Mesothelial cell of epicardium (in vitro differentiated cells): ENCODE measurements around the gene CHRNG. TPM values are rescaled to one million over a fixed set of nuclear protein-coding genes. Genes with fewer than 3 reads are reported as not detected.

Experiments
- DNase-seq, 2 experiments: peaks; one replicate each; pipeline ENCODE4 v3.0.0; 2021; ENCODE audit warnings: low spot score in 2 of 2; ENCODE audit not compliant: unreplicated experiment in 2 of 2
- H3K27ac Mint-ChIP-seq: 2 replicates; pipeline ENCODE4 v1.8.0; 2021; ENCODE audit warnings: mixed read lengths
- H3K27me3 Mint-ChIP-seq: 2 replicates; pipeline ENCODE4 v1.8.0; 2021; ENCODE audit warnings: low read depth, mixed read lengths
- H3K36me3 Mint-ChIP-seq: 2 replicates; pipeline ENCODE4 v1.8.0; 2021; ENCODE audit warnings: mixed read lengths
- H3K4me1 Mint-ChIP-seq: 2 replicates; pipeline ENCODE4 v1.8.0; 2021; ENCODE audit warnings: mixed read lengths
- H3K4me3 Mint-ChIP-seq: 2 replicates; pipeline ENCODE4 v1.8.0; 2021; ENCODE audit warnings: mild to moderate bottlenecking, moderate library complexity, mixed read lengths
- H3K9me3 Mint-ChIP-seq: 2 replicates; pipeline ENCODE4 v1.8.0; 2021; ENCODE audit warnings: mixed read lengths
- CTCF ChIP-seq: fragments of 200-600 bp; sonication (generic); IDR thresholded peaks from one replicate; pipeline ENCODE4 v1.5.0; 2021; ENCODE audit warnings: antibody characterized with exemption; ENCODE audit not compliant: unreplicated experiment
- total RNA-seq: library from RNA; stranded (reverse); gene quantifications from 3 replicates; pipeline ENCODE4 v1.2.1, GENCODE V29; 2021

CHRNG gene
- total RNA-seq, 1 donor from 2014 or later = not detected

- peak in 1 of 2 experiments; percentile 66 for DNase-seq
- Mint-ChIP-seq H3K9me3 (no peaks in the 10 kb centered on the region), H3K36me3 (no peaks in the 10 kb centered on the region), H3K4me3 (peak overlapping the region; percentile 71), H3K27ac (peak overlapping the region; percentile 25), H3K27me3 (peaks cover 76% of the 10 kb centered on the region), H3K4me1 (peaks cover 36% of the 10 kb centered on the region)
- TF ChIP-seq CTCF = no peak
These were observed 36.3 kb upstream of the CHRNG start for GRCh38 chr2:232502911-232503808.

GRCh38 chr2:232503809-232504323 is 35.6 kb upstream of the CHRNG start:
- Mint-ChIP-seq H3K36me3 (no peaks in the 10 kb centered on the region), H3K27me3 (peaks cover 76% of the 10 kb centered on the region), H3K9me3 (no peaks in the 10 kb centered on the region), H3K4me1 (peaks cover 36% of the 10 kb centered on the region), H3K27ac (no peak overlapping the region), H3K4me3 (peak overlapping the region; percentile 63)
- no peak for TF ChIP-seq CTCF
- no peak for DNase-seq

- DNase-seq = no peak
- no peak overlapping the region for H3K4me3 Mint-ChIP-seq
- no peak for TF ChIP-seq CTCF
- H3K36me3 Mint-ChIP-seq = no peaks in the 10 kb centered on the region
- no peak overlapping the region for H3K27ac Mint-ChIP-seq
- H3K9me3 Mint-ChIP-seq = no peaks in the 10 kb centered on the region
- peaks cover 75% of the 10 kb centered on the region for H3K27me3 Mint-ChIP-seq
- peaks cover 36% of the 10 kb centered on the region for H3K4me1 Mint-ChIP-seq
These were observed 35.1 kb upstream of the CHRNG start for GRCh38 chr2:232504438-232504837.

- H3K27me3 Mint-ChIP-seq = peaks cover 75% of the 10 kb centered on the region
- no peak for TF ChIP-seq CTCF
- peaks cover 36% of the 10 kb centered on the region for H3K4me1 Mint-ChIP-seq
- H3K4me3 Mint-ChIP-seq = no peak overlapping the region
- no peak overlapping the region for H3K27ac Mint-ChIP-seq
- no peak for DNase-seq
- H3K9me3 Mint-ChIP-seq = no peaks in the 10 kb centered on the region
- H3K36me3 Mint-ChIP-seq = no peaks in the 10 kb centered on the region
These were observed 33.6 kb upstream of the CHRNG start for GRCh38 chr2:232505856-232506255.

GRCh38 chr2:232506709-232507108 is 32.8 kb upstream of the CHRNG start:
- H3K27ac Mint-ChIP-seq = no peak overlapping the region
- TF ChIP-seq CTCF = no peak
- peaks cover 76% of the 10 kb centered on the region for H3K27me3 Mint-ChIP-seq
- no peaks in the 10 kb centered on the region for H3K36me3 Mint-ChIP-seq
- H3K4me3 Mint-ChIP-seq = no peak overlapping the region
- peaks cover 32% of the 10 kb centered on the region for H3K4me1 Mint-ChIP-seq
- no peaks in the 10 kb centered on the region for H3K9me3 Mint-ChIP-seq
- DNase-seq = no peak
